Hippocampal formation (tissue), 2 donors: ENCODE results near the gene IL12RB1.
"Not testable (repeated sequence)": the region's sequence is repeated elsewhere in the genome, so short reads cannot be mapped to it uniquely, and the experiment has no call there.

Experiments used
- DNase-seq, 2 donors: peaks; one replicate each; lab custom pipeline; 2025; lab: John Stamatoyannopoulos, UW

Gene IL12RB1

DNA sequence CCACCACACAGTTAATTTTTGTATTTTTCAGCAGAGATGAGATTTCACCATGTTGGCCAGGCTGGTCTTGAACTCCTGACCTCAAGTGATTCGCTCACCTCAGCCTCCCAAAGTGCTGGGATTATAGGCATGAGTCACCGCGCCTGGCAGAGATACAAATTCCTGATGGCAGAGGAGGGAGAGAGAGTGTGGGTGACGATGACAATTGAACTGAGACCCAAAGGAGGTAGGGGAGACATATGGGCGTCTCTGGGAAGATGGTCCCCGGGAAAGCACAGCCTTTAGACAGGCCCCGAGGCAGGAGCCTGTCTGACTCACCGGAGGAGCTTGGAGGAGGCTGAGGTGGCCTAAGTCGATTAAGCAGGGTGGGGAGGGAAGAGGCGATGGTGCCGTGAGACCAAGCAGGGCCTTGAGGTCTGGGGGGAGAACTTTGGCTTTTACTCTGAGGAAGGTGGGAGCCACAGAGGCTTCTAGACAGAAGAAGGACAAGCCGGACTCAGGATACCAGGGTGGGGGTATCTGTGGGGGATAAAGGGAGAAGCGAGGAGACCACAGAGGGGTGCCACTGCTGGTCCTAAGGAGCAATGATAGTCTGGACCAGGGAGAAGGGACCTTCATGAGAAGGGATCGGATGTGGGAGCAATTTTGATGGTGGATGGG is 40.5 kb downstream of the IL12RB1 start:
- no peak for DNase-seq

DNA sequence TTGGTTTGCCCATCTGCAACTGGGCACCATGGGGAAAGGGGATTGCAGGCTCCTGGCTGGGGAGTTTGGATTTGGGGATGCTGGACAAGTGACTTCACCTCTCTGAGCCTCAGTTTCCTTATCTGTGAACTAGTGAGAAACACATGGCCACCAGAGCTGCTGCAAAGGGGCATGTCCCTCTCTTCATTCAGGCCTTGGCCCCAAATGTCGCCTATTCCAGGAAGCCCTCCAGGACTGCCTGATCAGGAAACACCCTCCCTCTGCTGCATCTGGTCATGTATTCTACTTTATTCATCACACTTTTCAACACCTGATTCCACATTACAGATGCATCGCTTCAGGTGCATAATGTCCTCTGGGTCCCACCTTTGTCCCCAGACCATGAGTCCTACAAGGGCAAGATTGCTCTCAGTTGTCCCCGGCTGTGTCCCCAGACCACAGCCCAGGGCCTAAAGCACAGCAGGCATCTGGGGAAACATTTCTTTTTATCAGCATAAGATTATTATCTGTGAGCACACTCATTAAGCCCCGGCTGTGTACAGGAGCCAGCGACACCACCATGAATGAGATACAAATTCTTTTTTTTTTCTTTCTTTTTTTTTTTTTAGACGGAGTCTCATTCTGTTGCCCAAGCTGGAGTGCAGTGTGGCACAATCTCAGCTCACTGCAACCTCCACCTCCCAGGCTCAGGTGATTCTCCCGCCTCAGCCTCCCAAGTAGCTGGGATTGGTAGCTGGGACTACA is 41.3 kb downstream of the IL12RB1 start:
- no peak for DNase-seq

DNA sequence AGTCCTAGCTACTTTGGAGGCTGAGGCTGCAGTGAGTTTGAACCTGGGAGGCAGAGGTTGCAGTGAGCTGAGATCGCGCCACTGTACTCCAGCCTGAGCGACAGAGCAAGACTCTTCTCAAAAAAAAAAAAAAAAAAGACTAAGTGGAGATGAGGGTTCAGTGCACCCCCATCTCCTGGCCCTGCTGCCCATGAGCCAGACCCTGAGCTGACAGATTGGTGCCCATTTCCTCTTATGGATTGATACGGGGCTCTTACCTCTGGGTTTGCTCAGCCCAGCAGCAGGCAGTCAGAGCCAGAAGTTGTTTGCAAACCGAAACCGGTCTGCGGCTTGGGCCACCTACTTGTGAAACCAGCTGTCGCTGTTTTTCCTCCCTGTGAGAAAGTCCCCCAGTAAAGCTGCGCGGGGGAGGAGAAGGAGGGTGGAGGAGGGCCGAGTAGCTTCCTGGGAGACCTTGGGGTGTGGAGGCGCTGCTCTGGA is 41.9 kb downstream of the IL12RB1 start:
- peak in 1 of 2 donors; percentile 33 for DNase-seq

DNA sequence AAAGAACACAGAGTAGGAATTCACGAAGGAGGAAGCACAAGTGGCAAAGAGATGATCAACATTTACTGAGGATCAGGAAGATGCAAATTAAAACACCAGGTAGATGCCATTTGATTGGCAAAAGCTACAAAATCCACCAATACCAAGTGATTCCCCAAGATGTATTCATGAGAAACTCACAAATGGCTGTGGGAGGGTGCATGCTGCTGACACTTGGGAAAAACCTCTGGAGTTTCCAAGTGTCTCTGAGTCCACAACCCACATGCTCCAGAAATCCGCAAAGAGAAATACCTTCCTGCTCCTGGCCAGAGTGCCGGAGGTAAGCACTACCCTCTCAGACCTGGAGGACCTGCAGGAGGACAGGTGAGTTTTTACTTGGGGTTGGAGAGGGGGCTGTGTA is 43.1 kb downstream of the IL12RB1 start:
- DNase-seq = no peak

DNA sequence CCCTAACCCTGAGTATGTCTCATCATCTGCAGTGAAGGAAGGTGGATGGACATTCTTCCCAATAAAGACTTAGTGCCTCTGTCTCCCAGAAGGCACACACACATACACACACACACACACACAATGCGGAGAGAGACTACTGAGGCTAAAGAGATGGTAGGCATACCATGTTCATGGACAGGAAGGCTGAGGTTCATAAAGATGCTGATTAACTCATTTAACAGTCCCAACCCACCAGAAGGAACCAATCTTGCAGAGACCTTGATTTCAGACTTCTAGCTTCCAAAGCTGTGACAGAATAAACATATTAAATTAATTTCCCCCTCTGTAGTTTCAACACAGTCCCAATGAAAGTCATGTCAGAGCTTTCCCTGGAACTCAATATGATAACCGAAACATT is 45.7 kb downstream of the IL12RB1 start:
- no peak for DNase-seq

DNA sequence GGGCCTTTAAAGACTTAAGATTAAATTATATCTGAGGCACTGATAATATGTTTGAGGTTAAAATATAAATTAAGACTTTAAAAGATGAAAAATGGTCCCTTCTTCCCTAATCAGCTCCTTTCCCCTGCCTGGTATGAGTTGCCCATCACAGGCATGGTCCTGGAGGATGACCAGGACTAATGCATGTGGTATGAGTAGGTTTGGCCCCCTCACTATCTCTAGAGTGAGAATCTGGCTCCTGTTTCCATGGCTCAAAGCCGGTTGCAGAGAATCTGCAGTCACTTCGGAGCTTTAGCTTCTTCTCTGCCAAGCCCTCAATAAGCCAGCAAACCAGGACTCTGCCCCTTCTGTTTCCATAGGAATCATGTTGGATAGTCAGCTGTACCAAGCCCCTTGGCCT is 54.6 kb downstream of the IL12RB1 start:
- DNase-seq = not testable (repeated sequence)

DNA sequence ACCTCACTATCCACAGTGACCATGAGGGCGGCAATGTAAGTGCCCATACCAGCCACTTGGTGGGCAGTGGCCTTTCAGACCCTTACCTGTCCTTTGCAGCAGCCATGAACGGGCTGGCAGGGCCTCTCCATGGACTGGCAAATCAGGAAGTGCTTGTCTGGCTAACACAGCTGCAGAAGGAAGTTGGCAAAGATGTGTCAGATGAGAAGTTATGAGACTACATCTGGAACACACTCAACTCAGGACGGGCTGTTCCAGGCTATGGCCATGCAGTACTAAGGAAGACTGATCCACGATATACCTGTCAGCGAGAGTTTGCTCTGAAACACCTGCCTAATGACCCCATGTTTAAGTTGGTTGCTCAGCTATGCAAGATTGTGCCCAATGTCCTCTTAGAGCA is 55.3 kb downstream of the IL12RB1 start:
- not testable (repeated sequence) for DNase-seq

DNA sequence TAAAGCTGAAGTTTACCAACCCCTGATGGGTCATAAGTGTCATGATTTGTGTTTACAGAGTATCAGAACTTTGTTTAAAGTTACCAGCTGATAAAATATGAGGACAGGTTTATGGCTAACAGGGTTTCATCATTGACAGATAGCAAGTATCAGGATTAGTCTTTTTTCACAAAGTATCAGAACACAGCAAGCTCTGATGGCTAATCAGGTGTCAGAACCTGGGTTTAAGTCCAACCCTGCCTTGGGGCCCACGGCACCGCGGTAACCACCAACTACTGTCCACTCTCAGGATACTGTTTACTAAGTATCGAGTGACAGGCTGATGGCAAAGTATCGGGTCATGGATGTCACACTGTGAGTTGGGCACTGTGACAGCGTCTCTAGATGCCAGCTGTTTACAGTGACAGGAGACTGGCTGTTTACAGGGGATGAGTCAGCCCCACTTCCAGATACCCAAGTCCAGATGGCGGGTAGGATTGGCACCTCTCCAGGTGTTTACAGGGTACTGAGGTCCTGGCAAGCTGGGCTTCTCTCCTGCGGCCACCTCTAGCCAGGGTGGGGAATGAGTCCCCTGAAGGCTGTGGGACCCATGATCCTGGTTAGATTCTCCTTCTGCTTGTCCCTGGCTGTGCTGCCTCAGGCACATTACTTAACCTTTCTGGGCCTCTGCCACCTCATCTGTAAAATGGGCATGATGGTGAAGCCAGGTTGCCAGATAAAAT is 57.0 kb downstream of the IL12RB1 start:
- peak in 1 of 2 donors; percentile 51 for DNase-seq

DNA sequence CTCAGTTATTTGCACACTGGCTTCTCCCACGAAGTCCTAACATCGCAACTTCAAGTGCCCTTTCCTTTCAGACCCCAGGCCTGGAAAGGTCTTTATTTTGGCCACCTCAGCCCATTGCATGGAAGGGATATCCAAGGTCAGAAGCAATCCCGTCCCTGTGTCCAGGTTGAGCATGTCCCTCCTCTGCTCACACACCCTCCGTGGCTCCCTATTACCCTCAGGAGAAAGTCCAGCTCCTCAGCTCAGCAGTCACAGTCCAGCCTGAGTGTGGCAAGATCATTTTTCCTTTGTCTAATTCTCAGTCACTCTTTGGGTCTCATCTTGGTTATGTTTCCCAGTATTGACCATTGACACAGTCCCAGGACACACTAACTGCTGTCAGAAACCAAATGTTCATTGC is 59.6 kb downstream of the IL12RB1 start:
- no peak for DNase-seq

DNA sequence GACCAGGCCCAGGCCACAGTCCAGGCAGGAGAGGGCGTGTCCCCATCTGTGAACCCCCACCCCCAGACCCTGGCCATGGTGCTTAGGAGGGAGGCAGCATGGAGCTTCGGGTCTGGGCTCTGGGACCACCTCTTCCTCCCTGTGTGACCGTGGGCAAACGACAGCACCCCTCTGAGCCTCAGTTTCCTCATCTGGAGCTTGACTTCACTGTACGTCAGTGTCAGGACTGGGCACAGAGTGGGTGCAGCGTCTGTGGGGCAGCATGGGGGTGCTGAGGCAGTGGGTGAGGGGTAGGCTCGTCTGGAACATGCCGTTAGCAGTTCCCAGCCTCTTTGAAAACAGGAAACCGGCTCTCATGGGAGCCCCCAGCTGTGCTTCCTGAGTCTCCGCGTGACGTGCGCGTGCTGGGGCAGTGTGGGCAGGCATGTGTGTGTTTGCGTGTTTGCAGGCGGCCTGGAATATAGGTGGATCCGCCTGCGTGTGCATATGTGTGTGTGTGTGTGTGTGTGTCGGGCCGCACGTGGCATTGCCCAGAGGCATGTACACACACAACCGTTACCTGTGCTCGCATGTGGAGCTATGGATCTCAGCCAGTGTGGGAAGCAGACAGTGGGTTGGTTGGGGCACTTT is 63.0 kb downstream of the IL12RB1 start:
- peak in 1 of 2 donors; percentile 54 for DNase-seq

DNA sequence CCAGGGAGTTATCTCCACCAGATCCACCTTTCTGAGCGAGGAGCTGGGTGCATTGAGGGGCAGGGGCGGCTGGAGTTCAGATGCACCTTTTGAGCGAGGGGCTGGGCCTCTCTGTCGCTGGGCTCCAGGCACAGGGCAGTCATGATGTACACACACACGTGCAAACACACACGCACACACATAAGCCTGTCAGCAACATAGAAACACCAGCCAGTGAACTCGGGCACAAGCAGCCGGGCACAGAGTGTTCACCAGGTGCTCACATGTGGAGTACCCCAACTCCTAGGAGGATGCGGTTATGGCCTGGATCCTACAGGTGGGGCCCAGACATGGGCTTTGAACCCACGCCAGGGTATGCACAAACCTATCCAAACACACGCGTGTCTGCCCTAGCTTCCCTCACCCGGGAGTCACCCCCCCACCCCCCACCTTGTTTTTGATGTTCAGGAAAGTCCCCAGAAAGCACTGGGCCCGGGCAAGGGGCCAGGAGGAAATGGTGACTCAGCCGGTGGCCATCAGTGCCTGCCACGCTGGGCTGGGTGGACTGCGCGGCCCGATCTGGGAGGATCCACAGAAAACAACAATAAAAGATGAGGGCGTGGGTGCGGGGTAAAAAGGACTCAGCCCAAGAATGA is 65.5 kb downstream of the IL12RB1 start:
- DNase-seq = peak; percentile 43 to 76

DNA sequence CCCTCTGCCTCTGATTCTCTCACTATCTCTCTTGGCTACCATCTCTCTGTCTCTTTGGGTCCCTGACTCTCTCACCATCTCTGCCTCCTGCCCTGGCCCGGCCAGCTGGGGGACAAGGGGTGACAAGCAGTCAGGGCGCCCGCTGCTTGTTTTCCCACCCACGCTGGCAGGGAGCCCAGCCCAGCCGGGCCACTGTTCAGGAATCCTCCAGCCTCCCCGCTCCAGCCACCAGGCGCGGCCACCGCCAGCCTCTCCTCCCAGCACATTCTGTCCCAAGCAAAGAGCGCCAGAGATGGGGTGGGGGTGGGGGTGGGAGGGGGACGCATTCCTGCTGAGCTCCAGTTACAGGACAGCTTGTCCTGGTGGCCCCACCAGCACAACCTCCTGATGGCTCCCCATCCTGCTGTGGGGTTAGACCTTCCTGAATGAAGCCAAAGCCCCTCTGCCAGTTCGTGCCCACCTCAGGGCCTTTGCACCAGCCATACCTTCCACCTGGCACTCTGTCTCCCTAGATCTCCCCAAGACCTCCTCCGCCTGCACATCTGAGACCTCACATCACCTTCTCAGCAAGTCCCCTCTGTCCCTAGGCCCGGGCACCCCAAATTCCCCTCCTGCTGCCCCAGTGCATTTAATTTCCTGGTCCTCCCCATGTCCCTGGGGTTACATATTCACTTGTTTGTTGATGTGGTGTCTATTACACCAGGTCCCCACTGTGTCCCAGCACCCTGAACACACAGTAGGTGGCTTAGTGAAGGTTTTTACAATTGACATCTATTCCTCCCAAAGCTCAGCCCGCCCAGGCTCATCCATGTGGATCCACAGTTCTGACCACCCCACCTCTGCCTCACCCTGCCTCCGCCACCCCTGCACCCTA is 66.3 kb downstream of the IL12RB1 start:
- DNase-seq = peak; percentile 71 to 90

DNA sequence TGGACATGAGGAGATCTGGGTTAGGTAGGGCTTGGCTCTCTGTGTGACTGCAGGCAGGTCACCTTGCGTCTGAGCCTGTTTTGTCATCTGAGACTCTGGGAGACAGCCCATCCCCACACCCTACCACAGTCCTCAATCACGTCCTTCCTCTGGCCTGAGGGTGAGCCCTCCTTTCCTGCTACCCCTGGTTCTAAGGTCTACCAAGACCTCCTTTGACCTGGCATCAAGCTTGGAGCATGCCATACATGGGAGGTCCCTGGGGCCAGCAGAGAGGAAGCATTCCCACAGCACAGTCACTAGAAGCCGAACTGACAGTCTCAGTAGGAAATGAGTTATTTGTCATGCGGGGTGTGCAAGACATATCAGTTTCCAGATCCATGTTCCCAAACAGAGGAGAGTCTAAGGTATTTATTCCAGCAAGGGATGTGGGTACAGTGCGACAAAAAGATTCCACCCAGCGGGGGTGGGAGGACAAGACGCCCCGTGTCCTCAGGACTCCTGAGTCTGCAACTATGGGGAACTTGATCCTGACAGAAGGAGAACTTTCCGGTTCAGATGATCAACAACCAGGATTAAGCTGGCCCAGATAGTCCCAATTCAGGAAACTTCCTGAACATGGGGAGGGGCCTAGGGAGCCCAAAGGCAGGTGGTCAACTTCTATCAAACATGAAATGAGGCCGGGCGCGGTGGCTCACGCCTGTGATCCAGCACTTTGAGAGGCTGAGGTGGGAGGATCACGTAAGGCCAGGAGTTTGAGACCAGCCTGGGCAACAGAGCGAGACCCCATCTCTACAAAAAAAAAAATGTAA is 69.3 kb downstream of the IL12RB1 start:
- peak in 1 of 2 donors; percentile 35 for DNase-seq

DNA sequence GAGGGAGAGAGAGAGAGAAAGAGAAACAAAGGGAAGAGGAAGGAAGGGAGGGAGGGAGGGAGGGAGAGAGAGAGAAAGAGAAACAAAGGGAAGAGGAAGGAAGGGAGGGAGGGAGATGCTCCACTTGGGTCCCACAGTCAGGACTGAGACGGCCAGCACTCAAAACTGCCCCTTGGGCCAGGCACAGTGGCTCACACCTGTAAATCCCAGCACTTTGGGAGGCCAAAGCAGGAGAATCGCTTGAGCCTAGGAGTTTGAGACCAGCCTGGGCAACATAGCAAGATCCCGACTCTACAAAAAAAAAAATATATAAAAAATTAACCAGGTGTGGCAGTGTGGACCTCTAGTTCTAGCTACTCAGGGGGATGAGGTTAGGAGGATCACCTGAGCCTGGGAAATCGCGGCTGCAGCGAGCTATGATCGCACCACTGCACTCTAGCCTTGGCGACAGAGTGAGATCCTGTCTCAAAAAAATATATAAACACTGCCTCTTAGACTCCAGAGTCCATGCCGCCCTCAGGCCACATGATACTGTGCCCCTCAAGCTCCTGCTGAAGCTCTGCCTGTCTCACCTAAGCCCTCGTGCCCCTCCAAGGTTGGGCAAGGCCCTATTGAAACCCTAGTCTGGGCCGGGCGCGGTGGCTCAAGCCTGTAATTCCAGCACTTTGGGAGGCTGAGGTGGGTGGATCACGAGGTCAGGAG is 70.4 kb downstream of the IL12RB1 start:
- no peak for DNase-seq

DNA sequence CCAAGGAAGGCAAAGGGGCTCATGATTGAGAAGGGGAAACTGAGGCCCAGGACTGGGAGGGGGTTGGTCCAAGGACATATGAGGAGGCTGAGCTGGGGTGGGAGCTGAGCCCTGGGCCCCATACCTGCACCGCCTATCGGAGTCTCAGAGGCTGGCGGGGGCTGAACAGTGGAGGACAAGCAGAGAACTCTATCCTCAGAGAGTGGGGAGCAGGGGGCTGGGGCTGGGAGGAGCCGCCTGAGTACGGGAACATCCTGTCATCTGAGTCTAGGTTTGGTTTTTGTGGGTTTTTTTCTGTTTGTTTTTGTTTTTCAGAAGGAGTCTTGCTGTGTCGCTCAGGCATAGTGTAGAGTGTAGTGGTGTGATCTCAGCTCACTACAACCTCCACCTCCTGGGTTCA is 72.5 kb downstream of the IL12RB1 start:
- DNase-seq = no peak

DNA sequence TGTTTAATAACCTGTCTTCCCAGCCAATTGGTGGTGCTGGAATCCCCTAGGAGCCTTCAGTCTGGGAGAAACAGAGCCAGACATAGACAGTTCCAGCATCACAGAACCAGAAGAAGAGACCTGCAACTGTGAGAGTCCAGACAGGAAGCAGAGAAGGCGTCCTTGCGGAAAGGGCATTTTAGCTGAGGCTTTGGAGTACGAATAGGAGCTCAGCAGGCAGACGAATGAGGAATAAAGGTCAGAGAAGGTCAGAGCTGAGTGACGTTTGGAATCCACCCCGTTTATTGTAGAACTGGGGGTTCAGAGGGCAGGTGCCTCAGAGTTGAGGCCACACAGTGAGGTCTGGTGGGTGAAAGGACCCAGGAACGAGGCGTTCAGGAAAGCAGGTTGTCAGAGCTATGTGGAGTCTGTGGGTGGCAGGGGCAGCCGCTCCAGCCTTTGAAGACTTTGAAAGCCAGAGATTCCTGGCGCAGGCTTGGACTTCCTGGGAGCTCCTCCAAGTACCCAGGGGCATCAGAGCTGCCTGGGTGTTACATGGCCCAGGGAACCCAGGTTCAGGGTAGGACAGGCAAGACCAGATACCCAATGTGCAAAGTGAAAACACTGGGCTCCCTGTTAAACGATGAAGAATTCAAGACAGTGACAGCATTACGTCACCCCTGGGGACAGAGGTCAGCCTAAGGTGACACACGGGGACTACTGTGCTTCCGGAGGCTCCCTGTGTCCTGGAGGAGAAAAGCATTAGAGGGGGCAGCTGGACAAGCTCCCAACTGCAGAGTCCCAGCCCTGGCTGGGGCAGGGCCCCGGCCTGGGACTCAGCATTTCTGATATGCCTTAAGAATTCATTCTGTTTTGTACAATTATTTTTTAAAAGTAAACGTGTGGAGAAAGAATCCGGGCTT is 73.3 kb downstream of the IL12RB1 start:
- DNase-seq = no peak

DNA sequence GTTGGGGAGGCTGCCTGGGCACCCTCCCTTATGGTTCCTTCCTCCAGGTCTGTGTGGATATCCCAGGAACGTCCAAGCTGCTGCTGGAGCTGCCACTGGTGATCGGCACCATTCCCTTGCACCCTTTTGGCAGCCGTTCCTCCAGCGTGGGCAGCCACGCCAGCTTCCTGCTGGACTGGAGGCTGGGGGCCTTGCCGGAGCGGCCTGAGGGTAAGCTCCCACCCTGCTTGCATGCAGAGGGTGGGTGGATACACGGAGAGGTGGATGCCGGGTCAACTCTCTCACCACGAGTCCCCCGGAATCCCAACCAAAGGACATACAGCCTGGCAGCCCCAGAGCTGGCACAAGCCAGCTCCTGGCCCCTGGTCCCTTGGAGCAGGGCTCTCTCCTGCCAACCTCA is 76.6 kb downstream of the IL12RB1 start:
- no peak for DNase-seq

DNA sequence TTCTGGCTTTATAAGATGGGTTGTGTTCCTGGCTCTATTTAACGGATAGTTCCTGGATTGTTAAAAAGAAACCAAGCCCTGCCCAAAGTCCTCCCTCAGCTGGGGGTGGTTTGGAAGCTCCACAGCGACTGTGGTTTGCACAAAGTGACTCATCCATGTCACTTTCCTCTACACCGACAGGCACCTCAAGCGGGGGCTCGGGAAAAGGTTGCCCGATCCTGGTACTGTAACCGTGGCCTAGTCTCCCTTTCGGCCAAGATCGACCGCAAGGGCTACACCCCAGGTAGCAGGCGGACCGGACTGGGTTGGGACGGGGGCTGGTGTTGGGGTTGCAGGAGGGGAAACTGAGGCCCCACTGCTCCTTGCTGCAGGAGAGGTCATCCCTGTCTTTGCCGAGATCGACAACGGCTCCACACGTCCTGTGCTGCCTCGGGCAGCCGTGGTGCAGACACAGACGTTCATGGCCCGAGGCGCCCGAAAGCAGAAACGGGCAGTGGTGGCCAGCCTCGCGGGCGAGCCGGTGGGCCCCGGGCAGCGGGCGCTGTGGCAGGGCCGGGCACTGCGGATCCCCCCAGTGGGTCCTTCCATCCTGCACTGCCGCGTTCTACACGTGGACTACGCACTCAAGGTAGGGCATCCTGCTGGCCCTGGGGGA is 77.2 kb downstream of the IL12RB1 start:
- no peak for DNase-seq
